ENCODE data around the gene PTGER2.

The PTGER2 gene, protein sequence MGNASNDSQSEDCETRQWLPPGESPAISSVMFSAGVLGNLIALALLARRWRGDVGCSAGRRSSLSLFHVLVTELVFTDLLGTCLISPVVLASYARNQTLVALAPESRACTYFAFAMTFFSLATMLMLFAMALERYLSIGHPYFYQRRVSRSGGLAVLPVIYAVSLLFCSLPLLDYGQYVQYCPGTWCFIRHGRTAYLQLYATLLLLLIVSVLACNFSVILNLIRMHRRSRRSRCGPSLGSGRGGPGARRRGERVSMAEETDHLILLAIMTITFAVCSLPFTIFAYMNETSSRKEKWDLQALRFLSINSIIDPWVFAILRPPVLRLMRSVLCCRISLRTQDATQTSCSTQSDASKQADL

GRCh38 chr14:52313903-52314594 lies at the start of gene PTGER2:
TSS of gene PTGER2 (plus strand) at chr14:52314312. CDS start at chr14:52314549, 237 bp downstream.
- peak; percentile 87 for DNase-seq

- DNase-seq, result no peak
These were observed 48.9 kb upstream of the PTGER2 start for GRCh38 chr14:52265253-52265652.

- DNase-seq, result peak; percentile 82
These were observed 47.9 kb upstream of the PTGER2 start for GRCh38 chr14:52266179-52266578.

GRCh38 chr14:52266782-52267181 lies 47.3 kb upstream of the PTGER2 start:
- peak; percentile 69 for DNase-seq

GRCh38 chr14:52267501-52268278 lies 46.4 kb upstream of the PTGER2 start, which contains the start of gene PTGDR:
TSS of gene PTGDR (plus strand) at chr14:52267698. CDS start at chr14:52267815, 117 bp downstream.
- DNase-seq, result no peak

DNA sequence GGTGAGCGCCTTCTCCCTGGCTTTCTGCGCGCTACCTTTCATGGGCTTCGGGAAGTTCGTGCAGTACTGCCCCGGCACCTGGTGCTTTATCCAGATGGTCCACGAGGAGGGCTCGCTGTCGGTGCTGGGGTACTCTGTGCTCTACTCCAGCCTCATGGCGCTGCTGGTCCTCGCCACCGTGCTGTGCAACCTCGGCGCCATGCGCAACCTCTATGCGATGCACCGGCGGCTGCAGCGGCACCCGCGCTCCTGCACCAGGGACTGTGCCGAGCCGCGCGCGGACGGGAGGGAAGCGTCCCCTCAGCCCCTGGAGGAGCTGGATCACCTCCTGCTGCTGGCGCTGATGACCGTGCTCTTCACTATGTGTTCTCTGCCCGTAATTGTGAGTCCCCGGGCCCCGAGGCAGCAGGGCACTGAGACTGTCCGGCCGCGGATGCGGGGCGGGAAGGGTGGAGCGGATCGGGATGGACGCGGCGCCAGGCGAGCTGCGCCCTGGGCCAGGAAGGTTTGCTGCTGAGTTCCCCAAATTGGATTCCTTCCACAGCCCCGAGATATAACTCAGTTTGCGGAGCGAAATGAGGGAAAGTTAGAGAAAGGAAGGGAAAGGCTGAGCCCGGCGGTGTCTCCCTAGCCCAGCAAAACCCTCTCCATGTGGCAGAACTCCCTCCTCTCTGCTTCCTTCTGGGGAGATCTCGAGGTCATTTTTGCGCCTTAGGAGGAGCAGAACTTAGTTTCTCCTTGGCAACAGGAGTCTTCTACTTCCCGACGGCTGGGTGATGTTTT lies 45.6 kb upstream of the PTGER2 start:
- DNase-seq, result peak; percentile 33

- DNase-seq, result no peak
These were observed 45.0 kb upstream of the PTGER2 start for GRCh38 chr14:52269100-52269499.

DNA sequence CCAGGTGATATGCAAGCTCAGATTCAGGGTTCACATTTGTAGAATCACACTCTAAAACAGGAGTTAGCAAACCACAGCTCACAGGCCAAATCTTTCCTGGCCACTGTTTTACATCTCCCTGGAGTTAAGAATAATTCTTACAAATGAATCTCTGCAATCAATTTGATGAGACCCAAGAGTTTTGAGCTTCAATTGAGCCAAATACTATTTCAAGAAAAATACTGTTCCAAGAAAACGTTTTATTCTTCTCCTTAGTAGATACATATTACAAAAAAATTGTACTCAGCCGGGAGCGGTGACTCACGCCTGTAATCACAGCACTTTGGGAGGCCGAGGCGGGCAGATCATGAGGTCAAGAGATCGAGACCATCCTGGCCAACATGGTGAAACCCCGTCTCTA lies 44.1 kb upstream of the PTGER2 start:
- DNase-seq, result no peak

DNA sequence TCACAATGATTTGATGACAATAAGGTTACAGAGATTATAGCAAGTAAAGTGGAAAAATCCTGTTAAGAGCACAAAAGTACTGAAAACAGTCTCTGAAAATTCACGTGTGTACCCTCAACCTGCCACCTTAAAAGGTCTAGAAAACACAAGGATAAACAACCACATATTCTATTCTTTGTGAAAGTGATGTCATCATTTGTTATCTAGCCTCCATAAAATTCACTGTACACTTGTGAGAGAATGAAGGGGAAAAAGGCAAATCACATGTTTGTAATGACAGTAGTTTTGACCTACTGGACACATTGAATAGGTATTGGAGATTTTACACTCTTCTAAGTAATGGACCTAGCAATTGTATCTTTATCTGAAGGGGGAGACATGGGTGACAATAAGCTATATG lies 42.6 kb upstream of the PTGER2 start:
- no peak for DNase-seq

- DNase-seq, result no peak
These were observed 41.7 kb upstream of the PTGER2 start for GRCh38 chr14:52272375-52272774.

DNA sequence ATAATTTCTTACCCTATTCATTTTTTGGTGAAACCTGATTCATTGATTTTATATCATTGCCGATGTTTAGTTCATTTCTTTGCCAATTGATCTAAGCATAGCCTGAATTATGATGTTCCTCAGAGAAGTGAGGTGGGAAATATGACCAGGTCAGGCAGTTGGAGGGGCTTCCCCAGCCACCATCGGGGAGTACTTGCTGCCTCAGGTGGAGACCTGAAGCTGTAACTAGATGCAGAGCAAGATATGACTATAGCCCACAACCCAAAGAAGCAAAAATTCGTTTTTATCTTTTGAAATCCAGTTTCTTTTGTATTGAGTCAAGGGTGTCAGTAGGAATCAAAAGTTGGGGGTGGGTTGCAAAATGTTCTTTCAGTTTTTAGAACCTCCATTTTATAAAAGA lies 38.7 kb upstream of the PTGER2 start:
- DNase-seq, result no peak

GRCh38 chr14:52277552-52277951 lies 36.6 kb upstream of the PTGER2 start:
- no peak for DNase-seq

DNA sequence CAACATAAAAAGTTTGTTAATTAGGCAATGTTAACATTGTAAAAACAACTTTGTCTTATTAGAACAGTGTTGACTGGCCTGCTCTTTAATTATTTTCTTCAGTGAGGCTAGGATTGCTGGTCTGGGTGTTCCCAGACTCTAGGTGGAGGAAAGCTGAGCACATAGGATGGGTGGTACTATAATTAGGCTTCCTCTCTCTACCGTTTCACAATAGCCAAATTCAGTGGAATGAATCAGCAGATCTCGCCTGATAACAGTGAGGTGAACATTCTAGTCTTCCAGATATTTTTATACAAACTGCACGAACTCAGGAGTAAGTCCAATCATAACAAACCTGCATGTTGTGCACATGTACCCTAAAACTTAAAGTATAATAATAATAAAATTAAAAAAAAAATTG lies 34.7 kb upstream of the PTGER2 start:
- peak; percentile 55 for DNase-seq

GRCh38 chr14:52283099-52283498 lies 31.0 kb upstream of the PTGER2 start:
- DNase-seq, result no peak

GRCh38 chr14:52286661-52287649 lies 27.2 kb upstream of the PTGER2 start:
- DNase-seq, result no peak

GRCh38 chr14:52296378-52296777 lies 17.7 kb upstream of the PTGER2 start:
- DNase-seq, result no peak

GRCh38 chr14:52298795-52299194 lies 15.3 kb upstream of the PTGER2 start:
- DNase-seq, result no peak

- DNase-seq, result peak; percentile 59
These were observed 14.3 kb upstream of the PTGER2 start for GRCh38 chr14:52299692-52300278.

DNA sequence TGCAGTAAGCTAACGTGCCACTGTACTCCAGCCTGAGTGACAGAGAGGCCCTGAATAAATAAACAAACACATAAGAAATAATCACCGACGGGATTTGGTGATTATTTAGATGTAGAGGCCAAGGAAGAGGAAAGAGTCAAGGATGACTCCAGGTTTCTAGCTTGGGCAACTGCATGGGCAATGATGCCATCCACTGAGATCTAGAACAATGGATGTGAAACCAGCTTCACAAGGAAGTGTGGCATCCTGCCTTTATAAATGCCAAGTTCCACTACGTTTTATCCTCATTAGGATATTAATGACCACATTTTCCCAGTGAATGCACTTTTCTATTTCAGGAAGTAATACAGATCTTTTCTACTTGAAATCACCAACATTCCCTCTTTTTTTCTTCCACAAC lies 10.9 kb upstream of the PTGER2 start:
- no peak for DNase-seq

DNA sequence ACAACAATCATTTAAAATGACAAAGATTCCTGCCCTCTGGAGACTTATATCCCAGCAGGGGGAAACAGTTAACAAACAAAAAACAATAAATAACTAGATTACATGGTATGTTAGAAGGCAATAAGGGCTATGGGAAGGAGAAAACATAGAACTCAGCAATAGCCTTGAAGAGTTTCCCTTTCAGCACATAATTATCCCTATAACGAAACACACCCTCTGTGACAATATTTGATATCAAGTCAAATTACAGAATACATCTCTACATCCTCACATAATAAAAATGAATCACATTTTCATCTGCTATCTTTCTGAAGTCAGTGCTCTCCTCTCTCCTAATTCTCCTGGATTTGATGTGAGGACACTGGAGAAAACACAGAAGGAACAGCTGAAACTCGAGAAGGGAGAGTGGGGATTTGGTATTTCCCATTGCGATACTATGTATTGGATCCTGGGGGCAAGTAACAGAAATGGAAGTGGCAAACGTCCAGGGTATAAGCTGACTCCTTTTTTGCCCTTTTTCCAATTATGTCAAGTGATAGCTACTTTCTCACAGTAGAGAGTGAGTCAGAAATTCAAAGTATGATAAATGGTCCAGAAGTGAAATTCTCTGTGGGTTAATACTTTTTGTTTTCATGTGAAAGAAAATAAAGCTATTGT lies 9.7 kb upstream of the PTGER2 start:
- DNase-seq, result peak; percentile 36

Measured in fibroblast of skin of right biceps (primary cell).